ENCODE results near the gene HIF1AN.
A peak's percentile ranks its signal among the peaks of the same experiment; 100 is the strongest.

The HIF1AN gene

DNA sequence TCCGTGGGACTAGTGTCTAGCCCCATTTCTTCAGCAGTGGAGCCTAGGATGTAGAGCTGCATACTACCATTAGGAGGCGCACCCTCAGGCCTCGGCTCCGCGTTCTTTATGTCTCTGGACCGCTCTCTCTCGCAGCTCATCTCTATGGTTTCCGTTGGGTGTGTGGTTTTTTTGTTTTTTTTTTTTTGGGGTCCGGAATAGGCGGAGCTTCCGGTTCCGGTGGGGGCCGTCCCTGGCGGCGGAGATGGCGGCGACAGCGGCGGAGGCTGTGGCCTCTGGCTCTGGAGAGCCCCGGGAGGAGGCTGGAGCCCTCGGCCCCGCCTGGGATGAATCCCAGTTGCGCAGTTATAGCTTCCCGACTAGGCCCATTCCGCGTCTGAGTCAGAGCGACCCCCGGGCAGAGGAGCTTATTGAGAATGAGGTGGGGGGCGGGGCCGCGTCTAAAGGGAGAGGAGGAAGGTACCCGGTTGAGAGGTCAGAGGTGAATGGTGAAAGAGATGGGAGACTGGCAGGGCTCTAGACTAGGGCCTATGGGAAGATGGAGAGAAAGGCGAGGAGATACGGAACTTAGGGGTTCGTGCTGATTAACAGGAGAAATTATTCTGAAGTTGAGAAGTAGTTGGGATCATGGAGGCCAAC is at the start of gene HIF1AN:
Gene HIF1AN (plus strand): TSS at position 229 of the 639 bp plus-strand sequence. CDS start 16 bp downstream, at position 245.
- peak; percentile 95 for DNase-seq

DNA sequence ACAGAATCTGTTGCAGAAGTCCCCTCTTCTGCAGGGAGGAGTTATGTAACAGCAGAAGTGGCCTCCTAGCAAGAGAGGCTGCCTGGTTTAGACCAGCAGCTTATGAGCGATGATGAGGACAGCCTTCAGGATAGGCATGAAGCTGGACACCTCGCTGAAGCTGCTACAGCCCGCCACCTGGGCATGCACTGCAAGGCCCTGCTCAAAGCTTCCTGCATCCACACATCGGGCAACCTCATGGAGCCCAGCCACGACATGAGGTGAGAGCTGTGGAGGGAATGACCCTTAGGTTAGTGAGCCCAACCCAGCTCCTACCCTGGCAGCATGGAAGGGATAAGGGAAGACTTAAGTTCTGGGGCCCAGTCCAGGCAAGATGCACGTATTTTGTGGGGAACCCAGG is 48.2 kb upstream of the HIF1AN start:
- no peak for DNase-seq

DNA sequence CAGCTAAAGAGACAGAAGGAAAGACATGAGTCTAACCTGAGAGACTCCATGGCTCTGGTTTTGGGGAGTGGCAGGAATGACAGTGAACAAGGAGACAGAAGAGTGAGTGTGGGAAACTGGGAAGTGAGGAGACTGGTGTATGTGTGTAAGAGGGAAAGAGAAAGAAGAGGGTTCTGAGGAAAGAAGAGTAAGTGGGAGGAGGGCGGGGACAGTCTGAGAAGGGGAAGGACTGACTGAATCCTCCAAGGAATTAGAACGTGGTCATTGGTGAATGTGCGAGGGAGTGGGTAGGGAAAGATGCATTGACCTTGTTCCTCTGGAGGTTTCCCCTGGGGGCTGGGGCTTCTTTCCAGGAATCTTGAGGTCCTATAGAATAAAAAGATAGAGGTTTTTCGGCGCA is 46.3 kb upstream of the HIF1AN start:
- no peak for DNase-seq

DNA sequence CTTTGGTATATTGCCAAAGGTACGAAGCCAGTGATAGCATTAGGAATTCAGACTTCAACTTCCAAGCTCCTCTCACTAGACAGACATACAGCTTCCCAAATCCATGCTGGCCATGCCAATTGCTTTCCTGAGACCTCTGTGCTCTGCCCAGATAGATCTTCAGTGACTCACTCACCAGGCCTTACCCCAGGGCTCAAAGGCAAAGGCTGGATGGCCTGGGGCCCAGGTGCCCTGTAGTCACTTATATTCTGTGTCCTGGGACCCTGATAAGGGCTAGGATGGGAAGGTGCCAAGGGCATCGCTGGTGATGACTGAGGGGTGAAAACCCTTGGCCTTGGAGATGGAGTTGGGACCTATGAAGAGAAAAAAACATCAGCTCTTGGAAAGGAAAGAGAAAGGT is 45.2 kb upstream of the HIF1AN start:
- DNase-seq: no peak

DNA sequence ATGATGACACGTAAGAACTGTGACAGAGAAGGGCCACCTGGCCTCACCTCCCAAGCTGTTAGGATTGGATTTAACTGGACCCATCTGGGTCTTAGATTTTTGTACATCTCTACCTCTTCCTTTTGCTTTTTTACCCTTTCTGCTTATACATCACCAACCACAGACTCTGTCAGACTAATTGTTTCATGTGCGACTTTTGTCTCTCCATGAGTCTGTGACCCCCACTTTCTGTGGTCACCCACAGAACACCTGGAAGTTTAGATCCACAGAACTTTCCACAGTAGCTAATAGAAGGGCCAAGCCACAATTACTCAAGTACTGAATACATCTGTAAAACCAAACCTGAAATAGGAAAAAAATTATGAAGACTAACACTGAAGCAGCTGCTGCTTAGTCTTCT is 39.2 kb upstream of the HIF1AN start:
- DNase-seq: no peak

DNA sequence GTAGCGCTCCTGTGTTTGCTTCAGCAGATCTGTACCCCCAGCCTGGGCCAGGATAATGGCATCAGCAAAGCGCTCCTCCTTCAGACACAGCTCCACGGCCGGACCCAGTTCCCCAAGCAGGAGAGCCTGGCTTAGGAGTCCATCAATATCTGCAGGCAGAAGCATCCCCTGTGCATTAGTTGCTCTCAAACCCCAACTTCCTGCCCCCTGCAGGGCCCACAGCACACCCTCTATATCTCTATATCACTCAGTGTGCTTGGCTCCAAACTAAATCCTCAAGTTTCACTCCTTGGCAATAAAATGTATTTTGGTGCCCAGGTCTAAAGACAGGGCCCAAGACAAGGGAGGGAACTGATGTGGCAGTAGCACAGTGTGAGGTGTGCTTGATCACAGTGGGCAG is 37.7 kb upstream of the HIF1AN start:
- DNase-seq: no peak

DNA sequence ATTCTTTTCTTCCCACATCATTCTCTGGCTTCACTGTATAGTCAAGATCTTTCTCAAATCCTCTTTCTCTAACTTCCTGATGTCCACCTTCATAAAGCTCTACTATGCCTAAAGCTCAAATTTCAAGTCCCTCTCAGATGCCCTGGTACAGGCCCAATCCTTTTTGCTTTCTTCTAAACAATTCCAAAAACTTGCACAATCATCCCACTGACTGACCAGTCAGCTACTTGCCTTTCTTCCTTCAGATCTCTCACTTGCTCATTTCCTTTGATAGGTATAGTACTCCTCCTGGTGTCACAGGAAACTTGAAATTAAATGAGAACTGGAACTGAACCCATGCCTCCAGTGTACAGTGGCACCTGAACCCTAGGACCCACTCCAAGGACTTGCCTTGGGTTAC is 34.3 kb upstream of the HIF1AN start:
- no peak for DNase-seq

DNA sequence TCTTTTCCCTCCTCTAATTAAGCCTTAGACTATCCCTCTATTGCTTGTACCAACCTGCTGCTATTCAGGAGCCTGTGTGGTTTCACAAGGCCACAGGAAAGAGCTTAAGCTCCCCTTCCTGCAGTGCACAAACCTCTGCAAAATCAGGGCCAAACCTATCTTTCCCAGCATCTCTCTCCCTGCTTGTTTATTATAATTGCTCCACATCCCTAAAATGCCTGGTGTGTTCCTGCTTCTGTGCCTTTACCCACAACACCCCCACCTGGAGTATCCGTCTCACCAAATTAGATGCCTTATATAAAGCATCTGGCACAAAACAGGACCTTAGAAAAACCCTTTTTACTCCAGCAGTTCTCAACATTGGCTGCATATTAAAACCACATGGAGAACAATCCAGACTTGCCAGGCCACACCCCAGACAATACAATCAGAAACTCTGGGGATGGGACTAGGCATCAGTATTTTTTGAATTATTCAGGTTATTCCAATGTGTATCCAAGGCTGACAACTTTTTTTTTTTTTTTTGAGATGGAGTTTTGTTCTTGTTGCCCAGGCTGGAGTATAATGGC is 32.7 kb upstream of the HIF1AN start:
- DNase-seq: no peak

DNA sequence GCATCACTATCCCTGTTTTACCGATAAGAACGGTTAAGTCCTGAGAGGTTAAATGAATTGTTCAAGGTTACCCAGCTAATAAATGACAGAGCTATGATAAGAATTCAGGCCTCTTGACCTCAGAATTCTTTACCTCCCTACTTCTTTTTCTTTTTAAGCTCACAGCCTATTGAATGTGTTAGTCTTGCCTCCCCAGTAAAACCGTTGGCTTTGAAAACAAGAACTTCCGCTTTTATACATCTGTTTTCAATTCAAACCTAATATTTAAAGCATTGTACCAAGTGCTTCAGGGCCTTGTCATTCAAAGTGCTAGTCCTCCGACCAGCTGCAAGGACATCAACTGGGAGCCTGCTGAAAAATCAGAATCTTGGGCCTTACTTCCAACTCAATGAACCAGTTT is 31.6 kb upstream of the HIF1AN start:
- no peak for DNase-seq

DNA sequence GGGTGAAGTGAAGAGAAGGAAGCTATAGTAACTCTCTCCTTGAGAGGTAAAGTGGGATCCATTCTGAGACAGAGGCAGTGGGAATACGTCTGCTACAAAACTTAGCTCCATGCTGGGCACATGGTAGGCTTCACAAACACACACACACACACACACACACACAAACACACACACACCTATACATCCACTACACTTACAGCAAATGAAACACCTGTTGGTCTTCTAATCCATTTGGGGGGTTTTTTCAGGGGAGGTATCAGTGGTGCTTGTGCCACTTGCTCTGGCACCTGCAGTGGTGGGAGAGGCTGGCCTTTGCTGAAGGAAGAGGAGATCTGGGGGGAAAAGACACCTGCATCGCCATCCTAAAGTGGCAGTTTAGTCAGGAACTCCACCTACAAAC is 30.6 kb upstream of the HIF1AN start:
- no peak for DNase-seq

DNA sequence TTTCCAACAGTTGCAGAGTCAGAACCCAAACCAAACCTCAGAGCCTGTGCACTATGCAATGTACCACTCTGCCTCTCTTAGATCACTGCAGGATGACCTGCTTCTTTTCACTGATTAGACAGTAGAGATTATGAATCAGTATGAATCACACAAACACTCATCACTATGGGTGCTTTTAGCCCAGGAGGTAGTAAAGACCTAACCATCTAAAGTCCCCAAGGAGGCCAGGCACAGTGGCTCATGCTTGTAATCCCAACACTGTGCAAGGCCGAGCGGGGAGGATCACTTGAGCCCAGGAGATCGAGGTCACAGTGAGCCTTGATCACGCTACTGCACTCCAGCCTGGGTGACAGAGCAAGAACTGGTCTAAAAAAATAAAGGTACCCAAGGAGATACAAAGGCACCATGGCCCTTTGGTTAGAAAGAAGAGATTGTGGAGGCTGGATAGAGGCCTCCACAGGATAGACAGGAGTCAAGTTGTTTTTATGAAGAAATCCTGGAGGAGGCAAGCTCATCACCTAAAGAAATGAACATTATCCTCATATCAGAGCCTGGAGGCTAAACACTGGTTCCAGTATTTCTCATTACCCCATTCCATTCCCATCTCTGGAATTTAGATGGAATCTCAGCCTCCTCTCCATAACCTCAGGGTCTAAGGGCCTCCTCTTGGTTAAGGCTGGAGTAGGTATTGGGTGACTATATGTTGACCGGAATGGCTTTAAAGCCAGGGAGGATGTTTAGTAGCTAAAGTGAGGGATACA is 29.0 kb upstream of the HIF1AN start:
- DNase-seq: peak; percentile 77

DNA sequence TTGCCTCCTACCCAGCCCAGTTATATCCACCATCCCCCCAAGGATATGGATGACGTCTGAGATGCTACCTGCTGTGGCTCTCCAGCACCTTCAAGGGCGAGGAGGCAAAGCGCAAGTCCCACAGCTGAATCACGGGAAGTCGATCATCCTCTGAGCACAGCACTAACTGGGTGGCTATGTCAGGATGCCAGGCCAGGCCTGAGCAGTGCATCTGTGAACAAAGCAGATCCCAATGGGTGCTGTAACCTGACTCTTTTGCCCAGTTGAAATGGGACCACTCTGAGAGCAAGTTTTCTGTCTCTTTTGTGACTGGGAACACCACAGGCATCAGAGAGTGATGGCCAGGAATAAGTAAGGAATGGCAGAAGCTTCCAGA is 28.4 kb upstream of the HIF1AN start:
- peak; percentile 17 for DNase-seq

DNA sequence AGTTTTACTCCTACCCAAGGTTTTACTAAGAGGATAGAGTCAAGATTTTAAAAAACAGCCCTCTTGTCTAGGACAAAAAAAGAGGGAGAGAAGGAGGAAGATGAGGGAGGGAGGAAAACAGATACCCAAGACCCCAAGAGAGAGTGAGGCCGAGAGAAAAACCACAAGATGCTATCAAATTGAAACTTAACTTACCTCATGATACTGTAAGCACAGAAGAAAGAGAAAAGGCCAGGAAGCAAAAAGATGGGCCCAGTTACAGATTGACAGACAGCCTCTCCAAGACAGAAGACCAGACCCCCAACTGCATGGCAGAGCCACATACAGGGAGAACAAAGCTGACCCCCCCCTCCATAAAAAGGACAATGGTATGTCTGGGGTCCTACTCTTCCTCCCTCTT is 27.5 kb upstream of the HIF1AN start:
- DNase-seq: peak; percentile 54

DNA sequence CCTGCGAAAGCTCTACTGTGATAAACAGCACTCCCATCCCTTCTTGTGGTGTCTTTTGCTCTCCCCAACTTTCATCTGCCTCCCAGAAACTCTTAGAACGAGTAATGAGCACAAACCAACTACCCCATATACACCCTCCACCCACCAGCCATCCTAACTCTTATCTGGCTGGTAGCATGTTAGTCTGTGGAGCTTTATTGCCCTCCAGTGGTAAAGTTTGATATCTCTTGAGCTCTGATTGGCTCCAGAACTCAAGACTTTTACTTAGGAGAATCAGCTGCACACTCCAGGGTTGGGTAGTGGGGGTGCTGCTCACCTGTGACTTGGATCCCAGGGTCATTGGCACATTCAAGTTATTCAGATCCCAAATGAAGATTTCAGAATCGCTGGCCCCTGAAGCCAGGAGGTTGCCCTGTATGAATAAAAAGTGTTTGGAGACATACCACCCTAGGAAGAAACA is 27.0 kb upstream of the HIF1AN start:
- DNase-seq: peak; percentile 86

DNA sequence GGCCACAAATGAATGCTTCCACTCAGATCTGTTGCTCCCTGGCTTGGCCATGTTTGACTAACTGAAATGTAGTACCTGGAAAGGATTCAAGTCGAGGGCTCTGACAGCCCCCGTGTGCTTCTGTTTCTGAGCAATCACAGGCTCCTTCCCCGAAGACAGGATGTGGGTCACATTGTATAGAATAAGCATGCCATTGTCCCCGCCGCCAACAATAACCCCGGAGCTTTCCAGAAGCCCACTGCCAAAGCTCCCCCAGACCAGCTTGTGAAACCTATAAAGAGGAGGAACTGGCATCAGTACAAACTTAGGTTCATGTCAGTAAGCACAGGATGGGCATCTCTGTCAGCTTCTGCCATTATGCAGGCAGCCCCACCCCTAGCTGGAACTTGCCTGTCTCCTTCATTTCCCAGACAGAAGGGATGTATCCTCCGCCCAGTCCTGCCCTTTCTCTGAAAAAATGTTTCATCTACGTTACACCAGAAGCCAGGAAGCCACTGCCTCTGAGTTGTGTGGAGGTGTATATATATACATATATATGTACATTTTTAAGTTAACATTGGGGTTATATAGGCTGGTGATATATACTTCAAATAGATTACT is 26.4 kb upstream of the HIF1AN start:
- peak; percentile 90 for DNase-seq

DNA sequence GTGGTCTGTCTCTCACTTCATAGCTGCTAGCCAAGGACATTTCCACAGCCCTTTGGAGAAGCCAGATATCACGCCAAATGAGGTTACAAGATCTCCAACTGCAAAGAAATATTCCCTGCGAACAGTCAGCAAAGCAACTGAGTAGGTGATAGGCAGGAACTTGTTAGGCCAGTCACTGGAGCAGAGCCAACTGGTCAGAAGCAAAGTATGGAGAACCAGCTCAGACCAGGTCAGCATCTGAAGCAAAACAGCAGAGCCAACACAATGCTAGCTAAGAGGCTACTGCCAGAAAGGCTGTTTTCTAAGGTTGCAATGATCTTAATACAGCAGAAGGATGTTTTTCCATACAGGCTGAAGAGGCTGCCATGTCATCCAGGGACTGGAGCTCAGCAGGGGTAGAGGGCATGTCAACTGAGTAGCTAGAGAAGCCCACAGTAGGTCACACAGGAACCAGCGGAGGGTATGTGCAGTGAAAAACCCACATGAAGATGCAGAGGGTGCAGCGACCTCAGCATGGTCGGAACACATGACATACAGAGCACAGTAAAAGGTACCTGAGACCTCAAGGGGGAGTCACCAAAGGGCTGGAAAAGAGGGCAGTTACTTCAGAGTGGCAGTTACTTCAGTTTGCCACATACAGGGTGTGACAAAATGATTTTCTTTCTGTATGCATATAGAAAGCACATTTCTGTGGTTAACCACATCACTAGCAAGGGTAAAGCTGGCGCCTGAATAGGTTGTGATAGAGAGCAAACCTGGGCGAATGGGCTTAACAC is 25.0 kb upstream of the HIF1AN start:
- peak; percentile 95 for DNase-seq

DNA sequence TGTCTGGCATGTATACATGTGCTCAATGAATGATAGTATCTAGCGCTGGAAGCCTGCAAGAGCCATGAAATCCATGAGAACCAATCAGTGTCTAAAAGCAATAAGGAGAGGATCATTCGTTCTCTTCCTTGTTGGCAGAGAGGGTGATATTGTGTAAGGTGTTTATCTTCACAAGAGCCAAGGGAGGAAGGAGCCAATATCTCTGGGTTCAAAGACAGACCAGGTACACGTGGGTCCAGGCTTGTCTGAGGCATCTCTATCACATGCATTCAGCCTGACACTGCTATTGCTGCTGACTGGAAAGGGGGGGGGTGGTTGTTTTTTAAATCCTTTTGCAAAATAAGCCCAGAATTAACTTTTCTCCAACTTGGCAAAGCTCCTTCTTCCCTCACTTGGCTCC is 20.1 kb upstream of the HIF1AN start:
- DNase-seq: no peak

DNA sequence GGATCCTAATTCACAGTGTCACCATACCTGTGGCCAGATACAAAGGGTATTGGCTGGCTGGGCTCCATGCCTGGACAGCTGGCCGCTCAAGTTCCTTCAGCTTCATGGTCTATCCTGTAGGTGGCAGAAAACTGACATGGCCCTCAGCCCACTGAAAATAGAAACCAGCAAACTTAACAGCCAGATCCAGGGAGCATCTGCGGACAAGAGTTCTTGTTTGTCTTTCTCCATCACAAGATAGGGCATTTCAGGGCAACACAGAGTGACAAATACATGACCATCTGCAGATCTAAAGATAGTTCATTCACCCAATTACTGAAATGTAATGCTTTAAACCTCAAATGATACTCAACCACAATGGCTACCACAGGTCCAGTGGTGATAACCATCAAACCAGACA is 18.9 kb upstream of the HIF1AN start:
- no peak for DNase-seq

DNA sequence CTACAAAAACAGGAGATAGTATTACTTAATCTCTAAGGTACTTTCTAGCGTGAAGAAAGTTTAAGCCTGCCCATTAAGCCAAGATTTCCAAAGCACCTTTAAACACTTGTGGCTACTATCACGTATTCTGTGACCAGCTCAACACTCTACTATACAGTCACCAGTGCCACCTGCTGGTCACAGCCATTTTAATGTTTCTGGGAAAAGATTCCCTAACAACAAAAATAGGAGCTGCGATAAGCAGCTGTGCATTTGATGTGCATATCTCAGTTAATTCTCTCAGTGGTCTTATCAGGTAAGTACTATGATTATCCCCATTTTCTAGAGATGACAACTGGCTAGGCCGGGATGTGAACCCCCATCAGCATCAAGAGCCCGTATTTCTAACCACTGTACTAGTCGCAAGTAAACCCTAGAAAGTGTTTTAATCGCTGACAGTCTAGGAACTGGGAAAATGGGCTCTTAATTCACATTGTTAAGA is 16.9 kb upstream of the HIF1AN start:
- DNase-seq: peak; percentile 70

DNA sequence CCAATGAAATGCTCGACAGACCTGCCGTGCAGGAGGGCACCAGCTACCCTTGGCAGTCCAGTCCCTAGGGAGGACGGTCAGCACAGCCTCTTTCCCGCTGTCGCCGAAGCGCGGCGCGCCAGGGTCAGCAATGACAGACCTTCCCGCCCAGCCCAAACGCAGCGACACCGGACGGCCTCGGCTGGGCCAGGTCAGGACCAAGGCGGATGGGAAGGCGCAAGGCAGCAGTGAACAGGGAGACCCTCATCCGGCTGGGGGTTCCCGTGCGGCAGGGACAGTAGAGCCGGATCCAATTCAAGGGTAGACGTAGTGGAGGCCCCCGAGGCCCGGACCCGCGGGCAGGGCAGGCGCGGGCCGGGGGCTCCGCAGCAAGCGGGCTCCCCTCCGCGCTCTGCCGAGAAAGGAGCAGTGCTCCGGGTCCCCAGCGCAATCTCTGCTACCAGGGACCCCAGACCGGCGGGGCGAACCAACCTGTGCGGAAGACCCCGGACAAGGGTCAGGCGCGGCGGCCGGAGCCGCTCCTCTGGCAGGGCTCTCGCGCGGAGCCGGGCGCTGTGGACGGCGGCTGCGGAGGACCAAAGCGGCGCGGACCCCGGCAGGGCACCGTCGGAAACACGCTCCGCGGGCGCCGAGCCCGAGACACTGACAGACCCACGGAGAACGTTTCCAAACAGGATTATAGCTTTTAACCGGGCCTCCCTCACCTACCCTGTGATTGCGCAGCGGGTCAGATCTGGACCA is 16.3 kb upstream of the HIF1AN start, which contains the start of gene SEC31B:
Gene SEC31B (minus strand): TSS at position 551 of the 741 bp plus-strand sequence. CDS start 2,909 bp downstream, outside the sequence.
- no peak for DNase-seq

DNA sequence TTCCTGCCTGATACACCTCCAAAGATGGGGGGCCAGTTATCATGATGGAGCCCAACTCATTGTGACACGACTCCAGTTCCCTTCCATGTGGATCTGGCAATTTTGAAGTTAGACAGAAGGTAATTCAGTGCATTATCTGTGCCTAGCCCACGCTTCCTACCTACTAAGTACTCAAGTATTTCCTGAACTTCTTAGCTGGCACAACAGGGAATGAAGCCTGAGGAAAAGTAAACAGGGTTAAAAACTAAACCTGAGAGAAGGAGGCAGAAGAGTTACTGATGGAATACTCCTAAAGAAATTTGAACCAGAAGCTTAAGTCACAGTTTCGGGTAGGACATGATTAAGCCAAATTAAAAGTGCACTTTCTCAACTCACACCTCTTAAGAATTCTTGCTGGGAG is 14.9 kb upstream of the HIF1AN start:
- no peak for DNase-seq
